Measurements from ENCODE around the gene SLC6A18.
"Not testable (repeated sequence)": the region's sequence is repeated elsewhere in the genome, so short reads cannot be mapped to it uniquely, and the experiment has no call there.

SLC6A18 gene

DNA sequence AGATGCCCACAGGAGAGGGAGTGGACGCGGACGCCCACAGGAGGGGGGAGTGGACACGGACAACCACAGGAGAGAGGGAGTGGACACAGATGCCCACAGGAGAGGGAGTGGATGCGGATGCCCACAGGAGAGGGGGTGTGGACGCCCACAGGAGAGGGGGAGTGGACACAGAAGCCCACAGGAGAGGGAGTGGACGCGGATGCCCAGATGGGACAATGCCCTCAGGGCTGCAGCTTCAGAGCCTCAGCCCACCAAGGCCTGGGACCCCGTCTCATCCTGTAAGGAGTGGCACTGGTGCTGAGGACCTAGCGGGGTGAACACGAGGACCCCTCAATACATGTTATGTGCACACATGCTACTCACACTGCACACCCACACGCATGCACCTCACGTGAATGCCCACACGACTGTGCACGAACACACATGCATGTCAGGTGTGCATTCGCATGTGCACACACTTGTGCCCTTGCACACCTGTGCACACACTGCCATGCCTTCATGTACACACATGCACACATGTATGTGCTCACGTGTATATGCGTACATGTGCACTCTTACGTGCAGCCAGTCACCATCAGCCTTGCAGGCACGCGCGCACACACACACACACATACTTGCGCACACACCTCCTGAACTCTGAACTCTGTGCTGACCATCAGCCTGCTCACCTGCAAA, 34.8 kb downstream of the SLC6A18 start:
- DNase-seq = no peak

DNA sequence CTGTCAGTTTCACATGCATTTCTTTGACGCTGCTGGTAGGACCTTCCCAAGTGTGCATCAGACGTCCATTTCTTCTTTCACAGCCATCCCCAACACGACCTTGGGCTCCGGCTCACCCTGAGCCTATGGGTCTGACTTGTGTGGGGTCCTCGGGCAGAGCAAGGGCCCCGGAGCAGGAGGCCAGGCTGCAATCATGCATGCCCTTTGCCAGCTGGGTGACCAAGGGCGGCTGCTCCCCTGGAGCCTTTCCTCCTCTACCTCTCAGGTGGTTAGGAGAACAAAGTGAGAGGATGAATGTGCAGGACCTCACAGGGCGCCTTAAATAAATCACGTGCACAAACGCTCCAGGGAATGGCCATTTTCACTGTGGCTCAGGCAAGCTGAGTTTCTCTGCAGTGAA, 36.5 kb downstream of the SLC6A18 start:
- no peak for DNase-seq

GRCh38 chr5:1262381-1262780, 37.2 kb downstream of the SLC6A18 start:
- DNase-seq = no peak

- DNase-seq = no peak
Measured at GRCh38 chr5:1264211-1264610, 39.0 kb downstream of the SLC6A18 start.

- no peak for DNase-seq
Measured at GRCh38 chr5:1265026-1265425, 39.8 kb downstream of the SLC6A18 start.

DNA sequence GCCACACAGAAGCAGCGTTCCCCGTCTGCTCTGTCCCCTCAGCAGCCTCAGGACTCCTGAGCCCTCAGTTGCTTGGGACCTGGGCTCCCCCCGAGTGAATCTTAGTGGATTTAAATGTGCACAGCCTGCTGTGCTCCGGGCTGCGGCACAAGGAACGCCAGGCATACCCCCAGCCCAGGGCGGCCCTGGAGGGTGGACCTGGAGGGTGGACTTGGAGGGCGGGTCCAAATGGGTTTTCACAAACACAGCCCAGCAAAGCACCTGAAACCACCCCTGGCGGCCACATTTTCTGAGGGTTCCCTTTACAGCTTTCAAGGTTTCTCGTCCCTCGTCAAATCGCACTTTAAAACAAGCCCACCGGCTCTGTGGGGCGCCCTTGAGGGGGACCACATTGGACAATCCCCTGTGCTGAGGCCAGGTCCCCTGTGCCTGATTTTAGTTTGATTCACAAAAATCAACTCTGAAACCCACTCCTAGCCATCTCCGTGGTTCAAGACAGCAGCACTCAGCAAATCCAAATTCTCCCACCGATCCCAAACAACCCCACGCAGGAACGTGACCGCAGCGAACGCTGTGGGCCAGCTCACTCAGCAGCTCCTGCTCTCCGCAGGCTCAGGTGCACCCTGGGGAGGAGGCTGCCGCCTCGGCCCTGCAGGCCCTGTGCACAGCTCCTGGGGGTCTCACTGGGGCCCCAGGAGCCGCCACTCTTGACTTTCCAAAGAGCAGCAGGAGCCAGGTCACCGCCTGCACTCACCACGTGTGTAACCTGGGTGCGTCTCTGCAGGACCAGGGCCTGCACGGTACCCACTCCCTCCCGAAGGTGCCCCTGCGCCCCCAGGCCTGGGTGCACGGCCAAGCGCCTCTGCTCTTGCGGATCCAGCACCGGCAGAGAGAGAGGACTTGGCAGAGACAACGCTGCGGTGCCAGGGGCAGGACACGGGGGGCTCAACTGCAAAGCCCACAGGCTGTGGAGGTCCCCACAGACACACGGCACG, 40.6 kb downstream of the SLC6A18 start:
- DNase-seq = no peak

- DNase-seq = no peak
Measured at GRCh38 chr5:1266791-1267190, 41.6 kb downstream of the SLC6A18 start.

GRCh38 chr5:1267464-1267863, 42.3 kb downstream of the SLC6A18 start:
- DNase-seq = not testable (repeated sequence)

- no peak for DNase-seq
Measured at GRCh38 chr5:1268056-1268455, 42.9 kb downstream of the SLC6A18 start.

DNA sequence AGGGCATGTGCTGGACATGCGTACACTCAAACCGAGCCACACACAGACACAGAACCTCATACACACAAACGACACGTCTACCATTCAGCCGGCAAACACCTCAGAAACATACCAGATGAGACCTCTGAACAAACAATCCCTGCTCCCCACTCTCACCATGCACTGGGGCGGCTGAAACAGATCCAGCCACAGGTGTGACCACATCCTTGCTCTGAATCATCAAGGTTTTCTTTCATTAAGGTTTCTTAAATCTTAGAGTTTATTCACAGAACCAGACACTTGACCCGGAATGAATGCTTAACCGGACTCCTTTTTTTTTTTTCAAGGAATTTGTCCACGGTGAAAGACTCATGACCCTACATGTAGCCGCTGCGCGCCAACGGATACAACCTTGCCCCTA, 43.5 kb downstream of the SLC6A18 start:
- no peak for DNase-seq

- no peak for DNase-seq
Measured at GRCh38 chr5:1270426-1270825, 45.2 kb downstream of the SLC6A18 start.

DNA sequence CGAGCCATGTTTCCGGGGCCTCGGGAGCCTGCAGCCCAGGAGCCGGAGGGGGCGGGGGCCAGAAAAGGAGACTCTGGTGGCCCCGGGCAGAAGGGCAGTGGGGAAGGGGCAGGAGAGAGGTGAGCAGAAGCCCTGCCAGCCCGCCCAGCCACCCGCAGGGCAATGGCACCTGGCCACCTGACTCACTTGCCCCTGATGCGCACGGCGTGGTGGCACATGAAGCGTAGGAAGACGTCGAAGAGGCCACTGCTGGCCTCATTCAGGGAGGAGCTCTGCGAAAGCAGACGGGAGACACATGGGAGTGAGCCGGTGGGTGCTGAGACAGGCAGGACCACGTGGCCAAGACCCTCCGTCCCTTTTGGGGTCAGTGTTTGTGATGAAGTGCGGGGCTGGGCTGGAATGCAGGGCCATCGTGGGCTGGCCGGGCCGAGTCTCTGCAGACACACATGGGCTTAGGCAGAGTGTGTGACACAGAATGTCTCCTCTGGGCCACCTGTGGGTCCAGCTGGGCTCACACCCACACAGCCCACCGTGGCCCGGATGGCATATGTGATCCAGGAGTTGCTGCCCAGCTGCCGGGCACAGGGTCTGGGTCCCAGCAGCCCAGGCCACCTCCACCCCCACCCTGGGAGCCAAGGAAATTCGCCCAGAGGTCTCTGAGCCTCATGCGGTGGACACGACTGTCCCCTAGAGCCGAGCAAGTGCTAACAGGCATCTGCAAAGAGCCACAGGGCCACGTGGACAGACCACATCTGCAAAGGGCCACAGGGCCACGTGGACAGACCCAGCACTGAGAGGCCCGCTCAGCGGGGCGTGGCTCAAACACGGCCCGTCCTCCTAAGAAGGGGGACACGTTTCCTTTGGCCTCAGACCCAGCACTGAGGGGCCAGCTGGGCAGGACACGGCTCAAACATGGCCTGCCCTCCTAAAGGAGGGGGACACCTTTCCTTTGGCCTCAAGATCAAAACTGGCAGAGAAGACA, 46.0 kb downstream of the SLC6A18 start:
- DNase-seq = no peak

DNA sequence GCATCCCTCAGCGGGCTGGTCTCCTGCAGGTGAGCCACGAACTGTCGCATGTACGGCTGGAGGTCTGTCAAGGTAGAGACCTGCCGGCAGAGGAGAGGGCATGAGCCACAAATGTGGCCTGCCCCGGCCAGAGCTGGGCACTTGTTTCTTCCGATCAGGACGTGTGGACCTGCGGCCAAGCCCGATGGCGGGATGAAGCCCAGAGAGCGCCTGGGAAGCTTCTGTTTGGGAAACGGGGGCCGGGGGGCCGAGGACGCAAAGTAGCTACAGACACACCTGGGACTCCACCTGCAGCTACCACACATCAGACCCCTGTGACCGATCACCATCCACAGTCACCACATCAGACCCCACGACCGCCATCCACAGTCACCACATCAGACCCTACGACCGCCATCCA, 47.0 kb downstream of the SLC6A18 start:
- DNase-seq = no peak

GRCh38 chr5:1273745-1274144, 48.6 kb downstream of the SLC6A18 start:
- no peak for DNase-seq

- no peak for DNase-seq
Measured at GRCh38 chr5:1274471-1274870, 49.3 kb downstream of the SLC6A18 start.

GRCh38 chr5:1275397-1276391, 50.5 kb downstream of the SLC6A18 start:
- not testable (repeated sequence) for DNase-seq

DNA sequence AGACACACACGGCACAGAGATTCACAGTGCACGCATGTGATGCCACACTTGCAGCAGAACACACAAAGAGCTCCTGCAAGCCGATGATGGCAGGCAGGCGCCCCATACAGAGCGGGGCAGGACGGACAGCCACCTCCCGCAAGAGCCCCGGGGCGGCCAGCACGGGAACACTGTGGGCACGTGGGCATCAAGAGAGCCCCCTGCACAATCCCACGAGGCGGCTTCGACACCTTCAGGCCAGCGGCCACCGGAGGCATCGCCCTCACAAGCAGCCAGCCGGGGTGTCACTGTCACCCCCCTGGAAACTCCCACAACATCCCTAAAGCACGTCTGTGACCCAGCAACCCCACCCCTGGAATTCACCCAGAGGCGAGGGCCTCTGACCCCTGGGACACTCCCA, 51.7 kb downstream of the SLC6A18 start:
- DNase-seq = no peak

DNA sequence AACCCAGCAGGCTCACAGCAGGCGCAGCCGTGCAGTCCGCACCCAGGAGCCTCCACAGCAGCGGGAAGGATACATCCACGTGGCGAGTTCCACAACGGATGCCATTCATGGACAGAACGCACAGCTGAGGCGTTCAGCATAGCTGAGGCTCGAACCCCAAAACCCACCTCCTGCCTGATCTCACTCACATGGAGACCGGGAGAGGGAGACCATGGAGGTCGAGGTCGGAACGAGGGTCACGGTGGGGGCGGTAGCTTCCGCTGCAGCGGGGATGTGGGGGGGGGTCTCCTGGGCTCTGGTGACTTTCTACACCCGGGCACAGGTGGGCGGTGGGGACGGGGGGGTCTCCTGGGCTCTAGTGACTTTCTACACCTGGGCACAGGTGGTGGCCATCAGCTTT, 52.1 kb downstream of the SLC6A18 start:
- no peak for DNase-seq

- DNase-seq = no peak
Measured at GRCh38 chr5:1277781-1278180, 52.6 kb downstream of the SLC6A18 start.

GRCh38 chr5:1278216-1278615, 53.0 kb downstream of the SLC6A18 start:
- no peak for DNase-seq

DNA sequence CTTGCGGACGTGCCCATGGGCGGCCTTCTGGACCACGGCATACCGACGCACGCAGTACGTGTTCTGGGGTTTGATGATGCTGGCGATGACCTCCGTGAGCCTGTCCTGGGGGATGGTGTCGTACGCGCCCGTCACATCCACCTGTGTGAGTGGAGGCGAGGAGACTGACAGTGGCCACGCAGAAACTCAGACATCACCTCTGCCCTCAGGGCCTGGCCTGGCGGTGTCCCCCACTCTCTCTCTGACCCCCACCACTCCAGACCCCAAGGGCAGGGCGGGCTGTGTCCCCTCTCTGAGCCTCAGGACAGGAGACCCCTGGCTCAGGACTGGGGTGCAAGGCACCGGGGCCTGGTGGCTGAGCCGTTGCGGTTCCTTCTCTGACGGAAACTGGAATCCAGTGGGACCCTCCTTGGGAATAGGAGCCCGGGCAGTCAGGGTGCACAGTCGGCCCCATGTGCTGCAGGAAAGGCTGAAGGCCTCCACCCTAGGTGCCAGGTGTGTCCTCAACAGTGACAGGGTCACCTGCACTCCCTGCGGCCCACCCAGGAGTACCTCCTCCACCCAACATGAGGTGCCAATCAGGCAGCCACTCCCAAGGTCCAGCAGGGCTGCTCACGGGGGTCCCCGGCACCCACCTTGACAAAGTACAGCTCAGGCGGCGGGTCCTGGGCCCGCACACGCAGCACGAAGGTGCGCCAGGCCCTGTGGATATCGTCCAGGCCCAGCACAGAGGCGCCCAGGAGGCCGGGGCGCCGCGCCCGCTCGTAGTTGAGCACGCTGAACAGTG, 53.7 kb downstream of the SLC6A18 start:
- no peak for DNase-seq
